HG02973 (cell line): ENCODE results near the gene ZNF607.

Experiments used
- ATAC-seq: cut with Tn5 transposase; IDR thresholded peaks from one replicate; pipeline ENCODE4 v1.9.1; 2021; ENCODE audit warnings: moderate library complexity; ENCODE audit not compliant: unreplicated experiment

Gene ZNF607

DNA sequence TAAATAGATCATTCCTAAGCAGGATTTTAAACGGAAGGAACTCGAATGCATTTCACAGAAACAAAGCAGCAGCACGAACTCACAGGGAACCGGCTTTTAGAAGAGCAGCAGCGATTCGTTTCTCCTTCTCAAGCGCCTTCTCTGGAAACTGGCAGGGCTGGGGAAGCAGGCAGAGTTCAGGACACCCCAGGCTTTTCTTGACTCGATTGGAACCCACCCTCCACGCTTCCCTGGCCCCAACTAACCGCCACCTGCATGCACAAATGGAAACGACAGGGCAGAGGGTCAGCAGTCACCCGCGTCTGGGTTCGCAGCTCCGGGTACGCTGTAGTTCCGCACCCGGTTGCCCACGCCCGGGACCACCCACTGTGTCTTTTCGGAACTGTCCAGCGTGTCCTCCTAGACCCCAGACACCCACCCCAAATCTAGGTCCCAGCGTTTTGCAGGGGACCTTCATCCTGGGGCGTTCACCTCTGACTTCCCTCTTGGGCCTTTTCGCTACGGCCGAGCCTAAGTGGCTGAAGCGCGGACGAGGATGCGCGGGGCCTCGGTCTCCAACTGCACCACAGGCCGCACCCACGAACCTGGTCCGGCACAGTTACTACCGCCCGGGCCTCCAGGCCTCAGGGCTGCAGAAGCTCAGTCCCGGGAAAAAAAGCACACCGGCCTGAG lies 64.8 kb downstream of the ZNF607 start:
- ATAC-seq: peak; percentile 29

DNA sequence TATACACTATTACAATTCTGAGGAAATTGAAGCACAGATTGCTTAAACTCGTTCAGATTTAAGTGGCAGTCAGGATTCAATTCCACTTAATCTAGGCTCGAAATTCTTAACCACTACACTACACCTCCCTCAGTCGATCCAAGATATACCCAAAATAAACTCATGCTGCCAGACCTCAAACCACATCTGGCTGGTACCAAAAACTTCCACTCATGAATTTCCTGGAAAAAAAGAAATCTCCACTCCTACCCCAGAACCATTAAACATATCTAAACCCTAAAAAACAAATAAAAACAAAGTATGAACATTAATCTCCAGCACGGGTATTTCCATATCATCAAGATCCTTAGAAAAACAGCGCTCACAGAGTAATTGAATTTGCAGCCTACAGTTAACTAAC lies 65.4 kb downstream of the ZNF607 start:
- ATAC-seq: no peak
